ENCODE results near the gene FAM162A.

The FAM162A gene

GRCh38 chr3:122389197-122389596 is 5.2 kb downstream of the FAM162A start:
- no peak for DNase-seq

DNA sequence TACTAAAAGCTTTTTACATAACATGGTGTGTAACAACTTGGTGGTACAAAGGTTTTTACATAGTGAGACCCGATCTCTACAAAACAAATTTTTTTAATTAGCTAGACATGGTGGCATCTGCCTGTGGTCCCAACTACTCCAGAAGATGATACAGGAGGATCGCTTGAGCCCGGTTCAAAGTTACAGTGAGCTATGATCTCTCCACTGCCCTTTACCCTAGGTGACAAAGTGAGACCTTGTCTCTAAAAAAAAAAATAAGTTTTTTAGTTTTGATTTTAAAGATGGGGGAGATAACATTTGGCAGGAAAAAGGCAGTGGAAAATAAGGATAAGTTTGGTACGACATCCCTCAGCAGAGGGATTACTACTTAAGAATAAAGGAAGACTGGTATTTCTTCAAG is 5.9 kb downstream of the FAM162A start:
- no peak for DNase-seq

GRCh38 chr3:122390665-122391064 is 6.7 kb downstream of the FAM162A start:
- DNase-seq, result no peak

GRCh38 chr3:122391681-122392446 is 7.9 kb downstream of the FAM162A start:
- DNase-seq, result no peak

- peak in 1 of 2 experiments; percentile 69 for DNase-seq
These were observed 9.2 kb downstream of the FAM162A start for GRCh38 chr3:122392868-122393844.

DNA sequence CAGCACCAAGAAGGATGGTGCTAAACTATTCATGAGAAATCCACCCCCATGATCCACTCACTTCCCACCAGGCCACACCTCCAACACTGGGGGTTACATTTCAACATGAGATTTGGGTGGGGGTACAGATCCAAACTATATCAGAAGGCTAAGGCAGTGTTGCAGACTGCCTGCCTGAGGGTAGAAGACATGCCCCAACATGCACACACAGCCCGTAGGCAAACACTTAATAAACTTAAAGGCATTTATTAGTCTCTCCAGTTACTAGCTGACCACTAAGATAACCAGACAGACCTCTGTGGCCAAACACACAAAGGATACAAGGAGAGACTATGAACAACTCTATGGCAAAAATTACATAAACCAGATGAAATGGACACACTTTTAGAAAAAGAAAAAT is 10.2 kb downstream of the FAM162A start:
- no peak for DNase-seq

GRCh38 chr3:122395582-122395981 is 11.6 kb downstream of the FAM162A start:
- DNase-seq, result no peak

DNA sequence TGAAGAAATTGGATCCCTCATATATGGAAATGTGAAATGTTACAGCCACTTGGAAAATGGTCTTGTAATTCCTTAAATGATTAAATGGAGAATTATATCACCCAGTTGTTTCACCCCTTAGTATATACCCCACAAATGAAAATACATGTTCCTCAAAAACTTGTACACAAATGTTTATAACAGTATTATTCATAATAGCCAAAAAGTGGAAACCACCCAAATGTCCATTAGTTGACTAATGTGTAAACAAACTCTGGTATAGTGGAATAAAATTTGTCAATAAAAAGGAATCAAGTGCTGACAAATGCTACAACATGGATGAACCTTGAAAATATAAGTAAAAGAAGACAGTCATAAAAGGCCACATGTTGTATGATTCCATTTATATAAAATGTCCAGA is 12.5 kb downstream of the FAM162A start:
- DNase-seq, result no peak

DNA sequence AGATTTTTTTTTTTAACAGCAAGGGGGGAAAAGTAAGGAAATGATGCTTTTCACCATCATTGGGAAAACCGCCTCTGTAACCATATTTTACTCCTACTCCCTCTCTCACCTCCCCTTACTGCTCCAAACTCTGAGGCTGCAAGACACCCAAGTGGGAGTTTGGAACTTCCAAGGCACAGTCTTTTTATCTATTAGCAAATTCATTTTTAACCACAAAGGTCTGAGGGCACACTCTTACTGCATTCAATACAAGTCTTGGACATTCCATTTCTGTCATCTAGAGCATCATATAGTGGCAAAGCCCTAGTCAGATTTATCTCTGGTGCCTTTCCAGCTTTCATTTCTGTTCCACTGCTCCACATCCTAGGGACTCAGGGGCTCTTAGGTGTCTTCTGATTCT is 13.2 kb downstream of the FAM162A start:
- no peak for DNase-seq

GRCh38 chr3:122398920-122399319 is 14.9 kb downstream of the FAM162A start:
- no peak for DNase-seq

GRCh38 chr3:122403489-122403888 is 19.5 kb downstream of the FAM162A start:
- no peak for DNase-seq

DNA sequence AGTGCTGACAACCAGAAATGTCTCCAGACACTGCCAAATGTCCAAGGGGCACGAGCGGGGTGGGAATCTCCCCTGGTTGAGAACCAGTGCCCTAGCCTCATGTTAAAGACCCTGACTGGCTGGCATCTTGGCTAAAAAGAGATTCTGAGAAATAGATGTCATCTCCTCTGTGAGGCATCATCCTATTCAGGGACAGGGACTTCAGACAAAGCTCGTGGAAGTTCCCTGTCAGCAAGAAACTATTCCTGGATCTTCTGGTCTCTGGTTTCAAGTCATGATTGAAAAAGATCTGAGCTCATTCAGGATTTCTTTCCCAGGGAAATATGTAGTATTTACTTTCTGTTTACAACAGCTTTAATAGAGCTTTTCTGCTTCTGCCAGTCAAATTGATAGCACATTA is 21.0 kb downstream of the FAM162A start:
- DNase-seq, result no peak

DNA sequence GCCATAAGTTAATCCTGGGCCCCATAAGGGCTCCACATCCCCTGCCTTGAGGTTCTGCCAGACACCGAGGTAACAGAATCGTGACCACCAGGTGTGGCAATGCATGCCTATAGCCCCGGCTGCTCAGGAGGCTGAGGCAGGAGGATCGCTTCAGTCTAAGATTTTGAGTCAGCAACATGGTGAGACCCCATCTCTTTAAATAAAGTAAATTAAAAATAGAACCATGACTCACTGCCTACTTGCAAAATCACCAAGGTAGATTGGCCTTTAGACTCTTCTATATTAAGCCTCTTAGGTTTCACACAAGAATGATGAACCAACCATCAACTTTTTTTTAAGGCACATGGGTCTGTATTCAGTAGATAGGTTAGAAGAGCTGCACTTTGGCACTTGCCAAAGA is 22.2 kb downstream of the FAM162A start:
- DNase-seq, result no peak

DNA sequence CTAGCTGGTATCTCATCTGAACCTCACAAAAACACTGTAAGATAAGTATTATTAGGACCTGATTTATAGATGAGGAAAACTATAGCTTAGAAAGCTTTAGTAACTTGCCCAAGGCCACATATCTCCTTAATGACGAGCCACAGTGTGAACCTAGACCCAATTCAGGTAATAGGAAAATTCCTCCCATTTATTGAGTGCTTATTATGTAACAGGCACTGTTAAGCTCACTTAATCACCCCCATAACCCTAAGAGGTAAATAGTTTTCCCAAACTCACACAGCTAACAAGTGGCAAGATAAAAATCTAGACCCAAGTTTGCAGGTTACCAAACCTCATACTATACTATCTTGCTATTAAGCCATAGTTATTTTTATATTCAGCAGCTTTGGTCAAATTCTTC is 24.0 kb downstream of the FAM162A start:
- no peak for DNase-seq

DNA sequence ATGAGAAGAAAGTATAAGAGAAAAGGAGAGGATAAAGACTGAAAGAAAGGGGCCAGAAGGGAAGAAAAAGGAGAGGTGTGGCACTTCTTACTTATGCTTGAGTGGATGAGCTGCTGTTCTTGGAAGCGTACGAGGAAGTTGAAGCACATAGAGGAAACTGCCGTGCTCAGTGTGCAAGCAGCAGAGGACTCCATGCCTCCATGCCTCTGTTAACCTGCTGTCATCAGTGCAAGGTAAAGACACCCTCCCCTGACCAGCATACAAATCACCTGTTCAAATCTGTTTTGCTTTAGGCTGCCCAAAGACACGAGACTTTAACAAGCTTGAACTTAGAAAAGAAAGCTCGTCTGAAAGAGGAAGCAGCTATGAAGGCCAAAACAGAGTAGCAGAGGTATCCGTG is 25.5 kb downstream of the FAM162A start:
- no peak for DNase-seq

GRCh38 chr3:122410111-122410510 is 26.1 kb downstream of the FAM162A start:
- DNase-seq, result no peak

GRCh38 chr3:122410639-122411038 is 26.7 kb downstream of the FAM162A start:
- DNase-seq, result no peak

DNA sequence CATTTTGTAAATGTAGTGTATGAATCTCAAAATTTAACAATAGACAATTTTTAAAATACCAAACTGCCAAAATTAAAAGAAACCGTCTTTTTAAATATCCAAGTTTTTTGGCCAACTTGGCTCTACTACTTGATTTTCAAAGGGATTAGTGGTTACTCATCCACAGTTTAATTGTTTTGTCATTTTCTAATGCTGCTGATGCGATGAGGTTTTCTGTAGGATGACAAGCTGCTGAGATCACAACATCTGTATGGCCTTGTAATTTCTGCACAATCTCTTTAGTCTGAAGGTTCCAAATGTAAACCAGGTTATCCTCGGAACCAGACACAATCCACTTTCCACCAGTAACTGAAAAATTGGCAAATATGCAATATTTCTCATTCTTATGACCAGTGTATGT is 30.4 kb downstream of the FAM162A start:
- DNase-seq, result no peak

GRCh38 chr3:122415104-122415744 is 31.2 kb downstream of the FAM162A start:
- DNase-seq, result no peak

DNA sequence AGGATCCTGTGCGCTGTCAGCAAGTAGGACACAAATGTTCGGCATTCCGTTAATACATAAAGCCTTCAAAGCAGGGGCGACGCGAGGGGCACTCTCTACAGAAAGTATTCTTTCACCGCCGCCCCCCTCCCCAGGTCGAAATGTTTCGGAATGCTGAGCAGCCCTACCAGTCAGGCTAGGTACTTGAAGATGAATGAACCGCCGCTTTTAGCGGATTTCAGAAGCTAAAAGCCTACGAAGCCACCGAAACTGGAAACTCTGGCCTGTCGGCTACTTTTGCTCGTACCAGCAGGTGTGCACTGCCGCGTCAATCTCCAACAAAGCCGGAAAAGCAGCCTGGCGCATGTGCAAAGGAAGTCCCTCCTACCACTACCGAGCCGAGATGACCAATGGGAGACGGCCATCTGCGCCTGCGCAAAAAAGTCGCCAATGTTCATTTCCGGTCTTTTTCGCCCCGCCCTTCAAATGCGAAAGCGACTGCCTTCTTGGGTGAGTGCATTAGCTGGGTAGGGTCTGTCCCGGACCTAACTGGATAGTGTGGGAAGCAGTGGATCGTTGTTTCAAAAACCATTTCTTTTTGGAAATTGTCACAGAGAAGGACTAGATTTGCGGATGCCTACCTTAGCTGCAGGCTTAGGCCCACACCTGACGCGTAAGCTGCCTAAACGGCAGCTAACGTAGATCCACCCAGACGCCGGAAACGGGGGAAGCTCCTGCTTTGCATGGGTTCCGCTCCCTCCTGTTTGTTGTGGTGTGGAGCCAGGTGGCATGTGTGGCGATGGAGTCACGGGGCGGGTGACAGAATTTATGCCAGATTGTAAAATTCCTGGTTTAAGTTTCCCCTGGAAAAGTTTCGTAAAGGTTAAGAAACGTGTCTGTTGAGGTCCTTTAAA is 32.0 kb downstream of the FAM162A start, which contains the start of gene WDR5B:
TSS of gene WDR5B (minus strand) at position 301 of the 893 bp plus-strand sequence. CDS start 534 bp downstream, outside the sequence.
- DNase-seq, result no peak

DNA sequence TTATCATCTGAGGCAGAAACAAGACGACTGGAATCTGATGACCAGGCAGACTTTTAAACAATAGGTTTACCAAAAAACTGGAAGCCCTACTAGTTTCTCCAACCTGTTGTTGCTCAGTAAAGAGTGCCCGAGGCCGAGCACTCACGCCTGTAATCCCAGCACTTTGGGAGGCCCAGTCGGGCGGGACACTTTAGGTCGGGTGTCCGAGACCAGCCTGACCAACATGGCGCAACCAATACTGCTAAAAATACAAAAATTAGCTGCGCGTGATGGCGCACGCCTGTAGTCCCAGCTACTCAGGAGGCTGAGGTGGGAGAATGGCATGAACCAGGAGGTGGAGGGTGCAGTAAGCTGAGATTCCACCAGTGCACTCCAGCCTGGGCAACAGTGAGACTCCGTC is 33.0 kb downstream of the FAM162A start:
- DNase-seq, result no peak

GRCh38 chr3:122421101-122421500 is 37.1 kb downstream of the FAM162A start:
- no peak for DNase-seq
